ENCODE results near the gene KCNH6. TPM values are rescaled to one million over a fixed set of nuclear protein-coding genes. Genes with fewer than 3 reads are reported as not detected.

KCNH6 gene
- total RNA-seq, 4 donors from 2014 or later, result not detected

GRCh38 chr17:63500543-63501390, 22.4 kb upstream of the KCNH6 start:
- TF ChIP-seq, protein P1, sequence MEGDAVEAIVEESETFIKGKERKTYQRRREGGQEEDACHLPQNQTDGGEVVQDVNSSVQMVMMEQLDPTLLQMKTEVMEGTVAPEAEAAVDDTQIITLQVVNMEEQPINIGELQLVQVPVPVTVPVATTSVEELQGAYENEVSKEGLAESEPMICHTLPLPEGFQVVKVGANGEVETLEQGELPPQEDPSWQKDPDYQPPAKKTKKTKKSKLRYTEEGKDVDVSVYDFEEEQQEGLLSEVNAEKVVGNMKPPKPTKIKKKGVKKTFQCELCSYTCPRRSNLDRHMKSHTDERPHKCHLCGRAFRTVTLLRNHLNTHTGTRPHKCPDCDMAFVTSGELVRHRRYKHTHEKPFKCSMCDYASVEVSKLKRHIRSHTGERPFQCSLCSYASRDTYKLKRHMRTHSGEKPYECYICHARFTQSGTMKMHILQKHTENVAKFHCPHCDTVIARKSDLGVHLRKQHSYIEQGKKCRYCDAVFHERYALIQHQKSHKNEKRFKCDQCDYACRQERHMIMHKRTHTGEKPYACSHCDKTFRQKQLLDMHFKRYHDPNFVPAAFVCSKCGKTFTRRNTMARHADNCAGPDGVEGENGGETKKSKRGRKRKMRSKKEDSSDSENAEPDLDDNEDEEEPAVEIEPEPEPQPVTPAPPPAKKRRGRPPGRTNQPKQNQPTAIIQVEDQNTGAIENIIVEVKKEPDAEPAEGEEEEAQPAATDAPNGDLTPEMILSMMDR (IDR thresholded peaks at IDR 0.05; ENCODE audit: low read depth), result no peak

DNA sequence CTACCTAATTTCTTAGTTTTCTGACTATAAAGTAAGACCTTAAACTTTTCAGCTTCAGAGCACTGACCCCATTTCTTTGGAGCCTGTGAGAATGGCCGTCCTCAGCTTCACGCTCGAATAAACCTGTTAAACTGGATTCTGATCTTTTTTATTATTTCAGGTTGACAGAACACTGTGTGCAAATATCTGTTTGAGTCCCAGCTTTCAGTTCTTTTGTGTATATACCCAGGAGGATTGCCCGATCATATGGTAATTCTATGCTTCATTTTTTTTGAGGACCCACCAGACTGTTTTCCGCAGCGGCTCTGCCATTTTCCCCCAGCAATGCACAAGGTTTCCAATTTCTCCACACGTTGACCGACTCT, 19.8 kb upstream of the KCNH6 start:
- TF ChIP-seq, protein P1 (IDR thresholded peaks at IDR 0.05; ENCODE audit: low read depth), result no peak

DNA sequence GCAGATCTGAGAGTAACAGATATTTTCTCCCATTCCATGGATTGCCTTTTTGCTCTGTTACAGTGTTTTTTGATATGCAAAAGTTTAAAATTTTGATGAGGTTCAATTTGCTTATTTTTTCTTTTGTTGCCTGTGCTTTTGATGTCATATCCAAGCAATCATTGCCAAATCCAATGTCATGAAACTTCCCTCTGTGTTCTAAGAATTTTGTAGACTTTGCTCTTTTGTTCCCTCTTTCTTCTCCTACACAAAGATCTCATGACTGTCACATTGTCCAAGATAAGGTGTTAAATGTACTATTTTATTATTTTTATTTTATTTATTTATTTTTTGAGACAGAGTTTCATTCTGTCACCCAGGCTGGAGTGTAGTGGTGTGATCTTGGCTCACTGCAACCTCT, 18.9 kb upstream of the KCNH6 start:
- TF ChIP-seq, protein P1 (IDR thresholded peaks at IDR 0.05; ENCODE audit: low read depth), result no peak

DNA sequence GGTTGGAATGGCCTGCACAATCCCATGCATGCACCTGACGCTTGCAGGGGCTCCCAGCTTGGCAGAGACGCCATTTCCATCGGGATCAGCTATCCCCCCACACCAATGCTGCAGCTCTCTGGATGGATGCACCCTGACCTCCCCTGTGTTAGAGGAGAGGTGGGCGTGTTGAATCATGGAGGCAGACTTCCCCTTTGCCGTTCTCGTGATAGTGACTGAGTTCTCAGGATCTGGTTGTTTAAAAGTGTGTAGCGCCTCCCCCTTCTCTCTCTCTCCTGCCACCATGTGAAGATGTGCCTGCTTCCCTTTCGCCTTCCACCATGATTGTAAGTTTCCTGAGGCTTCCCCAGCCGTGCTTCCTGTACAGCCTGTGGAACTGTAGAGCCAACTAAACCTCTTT, 17.8 kb upstream of the KCNH6 start:
- TF ChIP-seq, protein P1 (IDR thresholded peaks at IDR 0.05; ENCODE audit: low read depth), result no peak

- TF ChIP-seq, protein P1 (IDR thresholded peaks at IDR 0.05; ENCODE audit: low read depth), result no peak
These were observed 16.5 kb upstream of the KCNH6 start for GRCh38 chr17:63506627-63507026.

- TF ChIP-seq, protein P1 (IDR thresholded peaks at IDR 0.05; ENCODE audit: low read depth), result no peak
These were observed 11.8 kb upstream of the KCNH6 start for GRCh38 chr17:63511331-63511730.

DNA sequence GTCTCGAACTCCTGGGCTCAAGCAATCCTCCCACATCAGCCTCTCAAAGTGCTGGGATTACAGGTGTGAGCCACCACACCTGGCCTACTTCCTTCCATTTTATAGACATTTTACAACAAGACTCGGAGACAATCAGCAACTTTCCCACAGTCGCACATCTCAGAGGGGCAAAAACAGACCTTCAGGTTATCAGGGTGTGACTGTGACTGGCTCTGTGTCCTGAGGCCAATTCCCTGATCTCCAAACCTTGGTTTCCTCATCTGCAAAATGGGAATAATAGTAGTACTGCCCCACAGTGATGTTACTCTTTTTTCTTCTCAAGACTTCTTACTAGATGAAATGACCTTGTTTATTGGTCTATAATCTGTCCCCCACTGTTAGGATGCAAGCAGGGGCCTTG, 10.8 kb upstream of the KCNH6 start:
- TF ChIP-seq, protein P1 (IDR thresholded peaks at IDR 0.05; ENCODE audit: low read depth), result no peak
